Measurements from ENCODE around the gene MESD.
A peak's percentile ranks its signal among the peaks of the same experiment; 100 is the strongest.

Gene MESD

GRCh38 chr15:81014446-81015093, 25.0 kb upstream of the MESD start:
- DNase-seq: no peak

- no peak for DNase-seq
Observed at GRCh38 chr15:81013396-81013929, 23.8 kb upstream of the MESD start.

- no peak for DNase-seq
Observed at GRCh38 chr15:81012588-81012987, 23.0 kb upstream of the MESD start.

- peak; percentile 53 for DNase-seq
Observed at GRCh38 chr15:81011593-81011992, 22.0 kb upstream of the MESD start.

- DNase-seq: no peak
Observed at GRCh38 chr15:81010086-81010485, 20.5 kb upstream of the MESD start.

GRCh38 chr15:81008312-81008711, 18.7 kb upstream of the MESD start:
- DNase-seq: no peak

- no peak for DNase-seq
Observed at GRCh38 chr15:81007428-81008064, 17.9 kb upstream of the MESD start.

- no peak for DNase-seq
Observed at GRCh38 chr15:81006124-81006523, 16.5 kb upstream of the MESD start.

- DNase-seq: no peak
Observed at GRCh38 chr15:81003097-81003350, 13.4 kb upstream of the MESD start.

- DNase-seq: no peak
Observed at GRCh38 chr15:81002331-81003096, 12.9 kb upstream of the MESD start.

- DNase-seq: no peak
Observed at GRCh38 chr15:81002009-81002330, 12.4 kb upstream of the MESD start.

- DNase-seq: peak; percentile 52
Observed at GRCh38 chr15:81001152-81002008, 11.8 kb upstream of the MESD start.

GRCh38 chr15:81000624-81001151, 11.1 kb upstream of the MESD start, which contains the start of gene TLNRD1:
Gene TLNRD1, plus strand, starts transcription at chr15:81000923. Its CDS starts 1,349 bp downstream, at chr15:81002272.
- DNase-seq: peak; percentile 95

GRCh38 chr15:81000144-81000623, 10.6 kb upstream of the MESD start:
- DNase-seq: no peak

- no peak for DNase-seq
Observed at GRCh38 chr15:80999623-81000036, 10.0 kb upstream of the MESD start.

GRCh38 chr15:80998251-80998650, 8.6 kb upstream of the MESD start:
- DNase-seq: no peak

GRCh38 chr15:80997692-80998091, 8.1 kb upstream of the MESD start:
- peak; percentile 28 for DNase-seq

- no peak for DNase-seq
Observed at GRCh38 chr15:80996247-80996646, 6.6 kb upstream of the MESD start.

- DNase-seq: no peak
Observed at GRCh38 chr15:80992441-80992840, 2.8 kb upstream of the MESD start.

GRCh38 chr15:80992006-80992405, 2.4 kb upstream of the MESD start:
- no peak for DNase-seq

GRCh38 chr15:80991421-80991820, 1.8 kb upstream of the MESD start:
- DNase-seq: peak; percentile 47

- DNase-seq: no peak
Observed at GRCh38 chr15:80990955-80991354, 1.3 kb upstream of the MESD start.

- DNase-seq: no peak
Observed at GRCh38 chr15:80989081-80989517, 520 bp downstream of the MESD start.
